Hepatocyte (in vitro differentiated cells): ENCODE data around the gene SLC23A2.

Experiments used
- CTCF ChIP-seq: fragments of 200-600 bp; sonication (generic); IDR thresholded peaks from 2 replicates; pipeline ENCODE4 v1.5.1; 2016; ENCODE audit warnings: antibody characterized with exemption, mild to moderate bottlenecking; ENCODE audit not compliant: poor library complexity
- EZH2 ChIP-seq: fragments of 200-600 bp; sonication (generic); IDR thresholded peaks from 2 replicates; pipeline ENCODE4 v1.6.1; 2016; ENCODE audit warnings: antibody characterized with exemption, mild to moderate bottlenecking, borderline replicate concordance

DNA sequence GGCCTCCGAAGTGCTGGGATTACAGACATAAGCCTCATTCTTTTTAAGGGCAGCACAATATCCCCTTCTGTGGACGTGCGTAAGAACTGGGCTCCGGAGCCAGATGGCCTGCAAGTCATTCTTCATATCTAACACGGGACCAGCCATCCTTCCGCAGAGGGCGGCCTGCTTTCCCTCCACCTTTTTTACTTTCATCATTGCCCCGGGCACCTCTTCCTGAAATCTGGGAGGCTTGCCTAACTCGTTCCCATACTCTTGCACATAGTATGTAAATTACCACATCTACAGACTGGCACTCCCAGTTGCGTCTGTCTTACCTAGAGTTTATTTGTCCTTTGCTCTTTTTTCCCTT lies 29.9 kb upstream of the SLC23A2 start:
- TF ChIP-seq CTCF (no peak), EZH2 (no peak)
